Thyroid gland (tissue), 4 donors: Measurements from ENCODE around the gene MYBL2. TPM values are rescaled to one million over a fixed set of nuclear protein-coding genes. Genes with fewer than 3 reads are reported as not detected.

ENCODE experiments used
- DNase-seq, 2 donors: peaks; one replicate each; pipeline ENCODE4 v3.0.0-alpha.2; 2019
- H3K27ac ChIP-seq, 3 donors: fragments of 200-600 bp; sonication (generic); 1 replicate in 2 of 3; 2 replicates in 1 of 3; pipeline ENCODE4 v1.5.1; 2016 to 2019; ENCODE audit warnings: mild to moderate bottlenecking in 1 of 3, moderate library complexity in 1 of 3
- H3K27me3 ChIP-seq: fragments of 200-600 bp; sonication (generic); one replicate; pipeline ENCODE4 v1.5.1; 2019
- H3K36me3 ChIP-seq, 2 donors: fragments of 200-600 bp; sonication (generic); one replicate each; pipeline ENCODE4 v1.5.1; 2016 to 2019
- H3K4me1 ChIP-seq, 2 donors: fragments of 200-600 bp; sonication (generic); one replicate each; pipeline ENCODE4 v1.5.1; 2017 to 2019
- H3K4me3 ChIP-seq, 3 donors: fragments of 200-600 bp; sonication (generic); replicated peaks in 1 of 3; 1 replicate in 2 of 3; 2 replicates in 1 of 3; pipeline ENCODE4 v1.5.1; 2016; ENCODE audit warnings: mild to moderate bottlenecking in 1 of 3
- H3K9me3 ChIP-seq: fragments of 200-600 bp; sonication (generic); one replicate; pipeline ENCODE4 v1.5.1; 2017
- CTCF ChIP-seq, 6 experiments: fragments of 200-600 bp in 3 of 6; fragments of 450-650 bp in 3 of 6; sonication (generic) in 3 of 6; IDR thresholded peaks; one replicate each; pipeline ENCODE4 v1.5.1; 2016 to 2019; ENCODE audit warnings: antibody characterized with exemption in 6 of 6, mild to moderate bottlenecking in 2 of 6, inconsistent platforms in 1 of 6, moderate library complexity in 1 of 6
- POLR2A ChIP-seq, 2 donors: fragments of 450-650 bp; IDR thresholded peaks; one replicate each; pipeline ENCODE4 v1.6.1; 2017; ENCODE audit warnings: antibody characterized with exemption in 2 of 2, mild to moderate bottlenecking in 2 of 2, moderate library complexity in 1 of 2
- WGBS, 2 donors: methylation state at CpG; one replicate each; pipeline ENCODE4 v1.1.5; 2017; 5-methylcytosine and 5-hydroxymethylcytosine counted together
- intact Hi-C: fragments of 100-400 bp; cut with DNase I; formaldehyde crosslinking; loops from one replicate; pipeline ENCODE4 v1.15.1; 2023
- total RNA-seq, 4 donors: library from RNA; depleted of rRNA; stranded (reverse); fragments of >200 nt; gene quantifications; one replicate each; pipeline ENCODE4 v1.2.3, GENCODE V29; 2016

Gene MYBL2
- total RNA-seq, 4 donors from 2014 or later: 0.22 to 0.54 (median 0.46) TPM; not detected in 1

DNA sequence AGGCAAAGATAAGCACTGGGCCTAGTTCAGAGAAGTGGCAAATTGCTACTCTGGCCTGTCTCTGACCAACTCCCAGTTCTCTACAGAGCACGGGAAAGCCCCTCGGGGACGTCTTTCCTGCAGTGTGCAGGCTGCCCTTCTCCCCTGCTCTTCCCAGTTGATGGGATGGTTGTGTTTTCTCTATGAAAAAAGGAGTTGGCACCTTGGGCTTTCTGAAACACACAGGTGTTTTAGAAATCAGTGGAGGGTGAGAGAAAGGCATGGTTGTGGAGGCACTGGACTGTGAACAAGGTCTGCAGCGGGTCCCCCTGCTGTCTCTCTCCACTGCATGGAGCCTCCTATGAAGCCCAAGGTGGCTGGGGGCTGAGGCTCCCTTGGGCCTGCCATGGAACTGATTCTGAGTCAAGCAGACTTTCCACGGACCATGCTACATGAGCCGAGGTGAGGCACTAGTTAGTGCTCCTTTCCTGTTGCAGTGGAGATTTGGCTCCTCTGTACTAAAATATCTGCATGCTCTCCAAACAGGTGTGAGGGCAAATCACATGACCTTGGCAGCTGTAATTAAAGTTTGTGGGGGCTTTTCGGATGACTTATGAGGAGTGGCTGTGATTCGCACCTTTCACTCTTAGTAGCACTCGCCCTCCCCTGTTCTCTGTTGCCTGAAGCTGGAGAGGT, 43.6 kb downstream of the MYBL2 start:
- Histone ChIP-seq H3K4me1 (no peaks in the 10 kb centered on the region), H3K27ac (no peak overlapping the region), H3K27me3 (no peaks in the 10 kb centered on the region), H3K9me3 (no peaks in the 10 kb centered on the region), H3K36me3 (no peaks in the 10 kb centered on the region), H3K4me3 (no peak overlapping the region)
- DNase-seq: no peak
- intact Hi-C loops: no loop called here
- 68 to 72% methylated on average over 9 of the region's 9 CpGs for WGBS, 2 donors
- TF ChIP-seq POLR2A (IDR thresholded peaks at IDR 0.05) (no peak), CTCF (IDR thresholded peaks at IDR 0.05) (no peak)

DNA sequence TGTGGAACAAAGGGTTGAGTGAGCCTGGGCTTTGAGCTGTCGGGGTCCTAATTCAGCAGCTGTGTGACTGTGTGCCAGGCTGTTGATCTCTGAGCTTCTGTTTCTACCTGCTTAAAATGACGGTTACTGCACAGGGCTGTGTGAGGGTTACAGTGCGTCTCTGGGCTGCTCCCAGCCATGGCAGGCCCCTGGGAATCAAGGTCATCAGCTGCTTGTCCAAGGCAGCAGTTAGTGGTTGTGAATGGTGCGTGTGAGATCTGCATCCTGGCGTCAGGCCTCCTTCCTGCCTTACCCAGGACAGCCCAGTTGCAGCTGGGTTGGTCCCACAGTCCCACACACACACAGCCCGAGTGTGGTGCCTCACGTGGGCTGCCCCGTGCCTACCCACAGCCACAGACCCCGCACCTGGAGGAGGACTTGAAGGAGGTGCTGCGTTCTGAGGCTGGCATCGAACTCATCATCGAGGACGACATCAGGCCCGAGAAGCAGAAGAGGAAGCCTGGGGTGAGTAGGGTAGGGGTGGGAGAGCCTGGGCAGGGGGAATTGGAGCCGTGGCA, 44.3 kb downstream of the MYBL2 start:
- TF ChIP-seq POLR2A (IDR thresholded peaks at IDR 0.05): no peak
- TF ChIP-seq CTCF (IDR thresholded peaks at IDR 0.05): no peak
- WGBS, 2 donors: 91 to 94% methylated on average over 13 to 14 of the region's 15 CpGs
- Histone ChIP-seq H3K4me3 (no peak overlapping the region), H3K27me3 (no peaks in the 10 kb centered on the region), H3K27ac (no peak overlapping the region), H3K9me3 (no peaks in the 10 kb centered on the region), H3K4me1 (no peaks in the 10 kb centered on the region), H3K36me3 (no peaks in the 10 kb centered on the region)
- no peak for DNase-seq
- intact Hi-C loops: no loop called here

DNA sequence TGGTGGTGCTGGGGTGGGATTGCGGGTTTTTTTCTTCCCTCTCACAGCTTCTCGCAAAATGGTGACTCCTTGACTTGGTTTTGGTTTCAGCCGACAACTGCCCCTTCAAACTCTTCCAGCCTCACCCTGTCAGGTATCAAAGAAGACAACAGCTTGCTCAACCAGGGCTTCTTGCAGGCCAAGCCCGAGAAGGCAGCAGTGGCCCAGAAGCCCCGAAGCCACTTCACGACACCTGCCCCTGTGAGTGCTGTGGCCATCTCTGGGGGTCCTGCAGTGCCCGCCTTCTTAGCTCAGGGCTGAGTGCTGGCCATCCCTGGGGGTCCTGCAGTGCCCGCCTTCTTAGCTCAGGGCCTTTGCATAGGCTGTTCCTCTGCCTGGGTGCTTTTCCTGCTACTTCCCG, 48.1 kb downstream of the MYBL2 start:
- Histone ChIP-seq H3K27ac (no peak overlapping the region), H3K4me3 (no peak overlapping the region), H3K27me3 (no peaks in the 10 kb centered on the region), H3K4me1 (no peaks in the 10 kb centered on the region), H3K36me3 (no peaks in the 10 kb centered on the region), H3K9me3 (no peaks in the 10 kb centered on the region)
- no peak for TF ChIP-seq POLR2A (IDR thresholded peaks at IDR 0.05)
- no peak for TF ChIP-seq CTCF (IDR thresholded peaks at IDR 0.05)
- 96 to 97% methylated on average over 9 of the region's 9 CpGs for WGBS, 2 donors
- intact Hi-C loops: no loop called here
- no peak for DNase-seq

GRCh38 chr20:43715511-43715910, 48.6 kb downstream of the MYBL2 start:
- no peak for TF ChIP-seq POLR2A (IDR thresholded peaks at IDR 0.05)
- Histone ChIP-seq H3K27ac (no peak overlapping the region), H3K9me3 (no peaks in the 10 kb centered on the region), H3K4me1 (no peaks in the 10 kb centered on the region), H3K36me3 (no peaks in the 10 kb centered on the region), H3K27me3 (no peaks in the 10 kb centered on the region), H3K4me3 (no peak overlapping the region)
- WGBS, 2 donors: 89 to 95% methylated on average over 6 of the region's 6 CpGs
- intact Hi-C loops: no loop called here
- DNase-seq: no peak

DNA sequence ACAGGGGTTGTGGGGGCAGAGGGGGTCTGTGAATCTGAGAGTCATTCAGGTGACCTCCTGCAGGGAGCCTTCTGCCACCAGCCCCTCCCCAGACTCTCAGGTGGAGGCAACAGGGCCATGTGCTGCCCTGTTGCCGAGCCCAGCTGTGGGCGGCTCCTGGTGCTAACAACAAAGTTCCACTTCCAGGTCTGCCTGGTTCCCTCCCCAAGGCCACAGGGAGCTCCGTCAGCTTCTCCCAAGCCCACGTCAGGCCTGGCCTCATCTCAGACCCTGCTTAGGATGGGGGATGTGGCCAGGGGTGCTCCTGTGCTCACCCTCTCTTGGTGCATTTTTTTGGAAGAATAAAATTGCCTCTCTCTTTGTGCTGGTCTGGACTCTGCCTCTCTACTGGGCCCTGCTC, 49.2 kb downstream of the MYBL2 start:
- DNase-seq: no peak
- 95 to 100% methylated on average over 1 to 2 of the region's 4 CpGs for WGBS, 2 donors
- Histone ChIP-seq H3K27ac (no peak overlapping the region), H3K4me1 (no peaks in the 10 kb centered on the region), H3K4me3 (no peak overlapping the region), H3K36me3 (no peaks in the 10 kb centered on the region), H3K9me3 (no peaks in the 10 kb centered on the region), H3K27me3 (no peaks in the 10 kb centered on the region)
- intact Hi-C loops: no loop called here
- no peak for TF ChIP-seq CTCF (IDR thresholded peaks at IDR 0.05)
